ENCODE data around the gene ADGRD2.

ADGRD2 gene

DNA sequence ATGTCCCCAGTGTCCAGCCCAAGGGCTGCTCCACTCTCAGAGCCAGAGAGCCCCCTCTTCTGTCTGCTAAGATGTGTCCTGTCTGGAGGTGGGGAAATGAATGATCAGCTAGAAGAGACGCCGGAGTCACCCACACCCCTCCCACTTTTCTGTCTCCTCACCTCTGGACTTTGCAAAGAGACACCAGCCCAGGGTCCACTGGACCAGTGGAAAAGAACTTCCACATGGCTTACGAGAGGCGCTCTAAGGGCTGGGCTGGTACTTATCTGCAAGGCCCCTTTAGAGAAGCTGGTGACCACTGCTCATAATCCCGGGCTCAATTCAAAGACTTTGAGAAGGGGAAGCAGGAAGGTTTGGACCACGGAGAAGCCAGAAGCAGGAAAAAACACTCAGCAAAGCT lies 47.8 kb downstream of the ADGRD2 start:
- DNase-seq, result no peak

DNA sequence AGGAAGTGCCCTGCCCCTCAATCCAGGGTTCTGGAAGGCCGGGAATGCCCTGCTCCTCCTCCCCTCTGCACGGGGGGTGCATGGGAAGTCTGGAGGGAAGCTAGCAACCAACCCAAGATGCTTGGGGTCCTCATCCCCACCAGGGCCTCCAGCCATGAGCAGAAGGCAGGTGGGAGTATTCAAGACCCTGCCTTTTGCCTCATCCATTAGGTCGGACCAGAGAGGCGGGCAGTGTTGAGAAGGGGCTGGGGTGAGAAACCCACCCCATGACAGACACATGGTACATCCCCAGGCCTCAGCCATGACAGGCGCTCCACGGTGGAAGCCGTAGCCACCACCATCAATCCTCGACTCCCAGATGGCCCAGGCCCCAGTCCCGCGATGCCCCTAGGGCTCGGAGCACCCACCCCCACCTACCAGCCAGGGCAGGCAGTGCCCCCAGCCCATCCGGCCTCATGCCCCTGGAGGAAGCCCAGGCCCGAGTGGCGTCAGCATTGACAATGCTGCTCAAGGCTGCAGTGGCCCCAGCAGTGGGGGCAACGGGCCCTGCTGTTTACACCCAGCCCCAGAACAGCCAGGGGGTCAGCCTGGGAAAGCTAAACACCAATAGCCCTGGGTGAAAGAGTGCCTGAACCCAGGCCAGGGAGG lies 48.4 kb downstream of the ADGRD2 start:
- no peak for DNase-seq

DNA sequence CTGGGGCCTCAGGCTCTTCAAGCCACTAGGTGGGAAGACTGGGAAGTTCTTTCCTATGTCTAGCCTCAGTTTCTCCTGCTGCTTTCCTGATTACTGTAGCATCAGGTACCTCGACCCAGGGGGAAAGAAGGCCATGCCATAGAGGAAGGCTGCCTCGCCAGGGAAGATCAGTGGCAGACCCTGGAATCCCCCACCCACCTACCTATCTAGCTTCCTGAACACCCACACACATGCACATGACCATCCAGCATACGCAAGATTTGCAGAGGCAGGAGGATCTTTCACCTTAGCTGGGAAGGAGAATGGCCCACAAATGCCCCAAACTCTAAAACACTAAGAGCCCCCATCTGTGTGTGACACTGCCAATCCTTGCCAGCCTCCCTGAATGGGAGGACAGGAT lies 49.0 kb downstream of the ADGRD2 start:
- no peak for DNase-seq

DNA sequence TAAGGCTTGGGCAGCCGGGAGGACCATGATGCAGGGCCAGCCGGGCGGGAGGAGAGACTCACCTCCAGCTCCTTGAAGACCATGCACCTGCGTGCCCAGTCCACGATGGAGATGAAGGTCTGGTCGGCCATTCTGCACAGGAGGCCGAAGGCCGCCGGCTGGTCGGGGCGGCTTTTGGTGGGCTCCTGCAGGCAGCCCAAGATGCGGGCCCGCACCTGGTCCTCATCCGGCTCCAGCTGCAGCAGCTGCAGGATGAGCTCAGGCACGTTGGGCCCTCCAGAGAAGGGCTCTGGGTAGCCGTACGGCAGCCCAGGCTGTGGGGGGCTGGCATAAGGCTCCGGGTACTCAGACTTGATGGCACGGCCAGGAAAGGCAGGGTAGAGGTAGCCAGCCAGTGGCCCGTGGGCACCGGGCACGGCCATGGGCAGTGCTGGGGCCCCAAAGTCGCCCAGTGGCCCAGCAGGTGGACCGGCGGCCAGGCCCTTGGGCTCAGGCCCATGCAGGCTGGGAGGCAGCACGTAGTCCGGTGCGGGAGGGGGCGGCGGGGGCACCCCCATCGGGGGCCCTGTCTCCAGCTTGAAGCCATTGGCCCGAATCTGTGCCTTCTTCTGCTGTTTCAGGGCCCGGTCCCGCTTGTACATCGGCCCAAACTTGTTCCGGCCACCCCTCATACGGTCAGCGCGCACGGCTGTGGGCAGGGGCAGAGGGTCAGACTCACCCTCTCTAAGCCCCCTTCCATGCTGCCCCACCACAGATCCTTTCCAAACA lies 50.0 kb downstream of the ADGRD2 start:
- no peak for DNase-seq

DNA sequence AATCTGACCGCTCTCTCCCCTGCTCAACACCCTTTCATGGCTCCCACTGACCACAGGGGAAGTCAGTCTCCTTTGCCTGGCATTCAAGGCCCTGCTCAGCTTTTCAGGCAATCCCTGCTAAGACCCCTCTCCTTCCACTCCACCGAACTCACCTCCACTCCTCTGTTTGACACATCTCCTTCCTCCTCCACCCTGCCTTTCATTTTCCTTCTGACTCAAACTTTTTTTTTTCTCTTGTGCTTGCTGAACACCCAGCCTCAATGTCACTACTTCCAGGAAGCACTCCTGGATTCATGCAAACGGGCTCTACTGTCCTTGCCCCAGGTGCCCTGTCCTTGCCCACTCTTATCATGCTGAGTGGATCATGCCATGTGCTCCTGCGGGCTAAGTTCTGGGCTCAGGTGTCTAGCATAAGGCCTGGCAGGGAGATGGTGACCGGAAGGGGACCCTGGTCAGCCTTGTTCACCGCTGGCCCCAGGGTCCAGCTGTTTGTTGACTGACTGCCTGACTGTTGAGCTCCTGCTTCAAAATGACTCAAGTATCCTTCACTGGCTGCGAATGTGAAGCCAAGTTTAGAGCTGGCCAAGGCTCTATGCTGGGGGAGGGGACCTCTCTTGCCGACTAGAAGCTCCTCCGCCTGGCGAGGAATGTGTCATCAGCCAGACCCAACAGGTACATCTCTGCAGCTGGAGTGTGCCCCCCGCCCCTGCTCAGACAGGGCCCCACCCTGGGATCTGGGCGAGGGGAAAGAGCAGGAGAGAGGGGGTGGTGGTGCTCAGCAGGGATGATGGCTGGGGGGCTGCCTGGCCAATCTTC lies 50.8 kb downstream of the ADGRD2 start:
- no peak for DNase-seq

DNA sequence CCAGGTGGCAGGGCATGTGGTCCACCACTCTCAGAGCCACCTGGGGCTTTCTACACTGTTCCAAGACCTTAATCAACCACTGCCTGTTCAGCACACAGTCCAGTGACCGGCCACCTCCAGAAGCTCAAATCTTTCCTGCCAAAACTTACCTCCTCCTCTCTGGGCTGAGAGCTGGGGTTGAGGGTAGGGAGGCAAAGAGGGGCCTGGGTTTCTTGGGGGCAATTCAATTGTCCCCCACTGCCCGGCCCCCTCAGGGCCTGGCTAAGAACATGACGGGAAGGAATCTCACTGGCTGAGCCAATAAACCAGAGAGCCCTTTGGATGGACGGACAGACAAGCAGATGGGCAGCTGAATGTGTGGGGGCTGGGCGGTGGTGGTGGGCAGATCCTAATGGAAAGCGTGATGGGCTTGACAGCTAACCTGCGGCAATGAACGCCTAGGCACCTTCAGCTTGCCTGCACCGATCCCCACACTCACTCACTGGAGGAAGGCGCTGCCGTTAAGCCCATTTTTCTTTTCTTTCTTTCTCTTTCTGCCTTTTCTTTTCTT lies 51.6 kb downstream of the ADGRD2 start:
- DNase-seq, result no peak

DNA sequence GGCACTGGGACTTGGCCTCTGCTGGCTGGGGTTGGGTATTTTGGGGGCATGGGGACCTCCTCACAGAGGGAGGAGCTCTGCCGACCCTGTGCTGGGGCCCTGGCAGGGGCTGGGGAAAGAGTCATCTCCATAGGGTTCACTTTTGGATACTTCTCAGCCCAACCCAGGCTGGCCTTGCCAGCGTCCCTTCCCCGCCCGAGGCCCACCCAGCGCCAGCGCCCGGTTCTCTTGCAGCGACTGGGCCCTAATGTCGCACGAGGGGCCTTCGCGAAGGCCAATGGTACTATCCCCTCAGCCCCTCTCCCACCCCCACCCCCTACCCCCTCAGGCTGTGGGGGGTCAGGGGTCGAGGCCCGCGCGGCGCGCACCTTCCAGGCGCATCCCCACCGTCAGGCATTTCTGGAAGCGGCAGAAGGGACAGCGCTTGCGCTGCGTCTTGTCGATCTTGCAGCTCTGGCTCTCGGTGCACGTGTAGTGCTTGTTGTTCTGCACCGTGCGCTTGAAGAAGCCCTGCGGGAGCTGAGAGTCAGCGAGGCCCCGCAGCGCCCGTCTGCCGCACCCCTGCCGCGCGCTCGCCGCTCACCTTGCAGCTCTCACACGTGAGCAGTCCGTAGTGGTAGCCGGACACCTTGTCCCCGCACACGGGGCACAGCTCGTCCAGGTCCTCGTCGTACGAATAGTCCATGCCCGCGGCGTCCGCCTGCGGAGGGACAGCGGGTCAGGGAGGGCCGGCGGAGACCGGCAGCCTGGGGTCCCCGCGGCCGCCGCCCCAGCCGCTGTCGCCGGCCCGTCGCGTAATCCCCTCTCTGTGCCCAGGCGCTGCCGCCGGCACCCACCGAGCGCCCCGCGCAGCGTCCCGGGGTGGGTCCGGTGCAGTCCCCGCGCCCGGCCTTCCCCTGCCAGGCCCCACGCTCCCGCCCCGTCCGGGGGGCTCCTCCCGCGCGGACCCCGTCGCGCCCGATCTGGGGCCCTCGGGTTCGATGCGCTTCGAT lies 52.8 kb downstream of the ADGRD2 start:
- no peak for DNase-seq

DNA sequence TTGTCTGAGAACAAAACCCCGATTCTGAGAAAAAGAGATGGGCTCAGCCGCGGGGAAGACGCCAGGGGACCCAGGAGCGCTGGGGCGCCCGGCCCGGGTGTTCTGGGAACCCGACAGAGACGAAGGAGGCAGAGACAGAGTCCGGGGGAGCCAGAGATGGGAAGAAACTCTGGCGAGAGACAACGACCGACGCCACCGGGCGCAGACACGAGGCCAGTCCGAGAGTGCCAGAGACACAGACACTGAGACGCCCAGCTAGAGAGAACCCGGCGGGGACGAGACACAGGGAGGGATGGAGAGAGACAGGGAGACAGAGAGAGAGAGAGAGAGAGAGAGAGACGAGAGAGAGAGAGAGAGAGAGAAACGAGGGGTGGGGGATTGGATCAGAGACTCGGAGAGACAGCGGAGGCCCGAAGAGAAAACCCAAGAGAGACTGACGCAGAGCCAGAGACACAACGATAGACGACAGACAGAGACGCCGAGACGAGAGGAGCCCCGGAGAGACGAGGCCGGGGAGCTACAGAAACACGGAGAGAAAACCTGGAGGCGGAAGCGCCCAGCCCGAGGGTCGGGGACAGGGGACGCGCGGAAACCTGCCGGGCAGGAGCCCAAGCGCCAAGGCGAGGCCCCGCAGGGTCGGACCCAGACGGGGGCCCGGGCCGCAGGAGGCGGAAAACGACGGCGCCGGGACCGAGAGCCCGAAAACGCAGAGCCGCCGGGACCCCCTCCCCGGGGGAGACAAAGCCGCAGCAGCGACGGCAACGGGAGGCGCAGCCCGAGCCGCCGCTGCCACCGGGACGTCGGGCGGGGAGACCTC lies 53.7 kb downstream of the ADGRD2 start:
- no peak for DNase-seq

DNA sequence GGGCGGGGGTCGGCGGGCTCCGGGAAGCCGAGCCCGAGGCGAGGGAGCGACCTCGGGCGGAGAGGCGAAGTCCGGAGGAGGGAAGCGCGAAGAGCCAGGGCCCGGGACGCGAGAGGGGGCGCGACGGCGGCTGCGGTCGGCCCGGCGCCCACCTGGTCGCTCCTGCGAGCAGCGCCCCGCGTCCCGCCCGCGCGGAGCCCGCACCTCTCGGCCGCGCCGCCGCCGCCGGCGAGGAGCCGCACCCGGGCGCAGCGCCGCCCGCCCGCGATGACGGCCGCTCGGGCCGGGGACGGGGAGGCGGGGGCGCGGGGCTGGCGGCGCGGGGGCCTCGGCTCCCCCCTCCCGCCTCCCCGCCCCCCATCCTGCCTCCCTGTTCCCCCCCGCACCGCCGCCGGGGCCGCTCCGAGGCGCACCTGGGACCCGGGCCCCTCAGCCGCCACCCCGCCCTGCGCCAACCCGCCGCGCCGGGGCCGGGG lies 54.3 kb downstream of the ADGRD2 start:
- no peak for DNase-seq

DNA sequence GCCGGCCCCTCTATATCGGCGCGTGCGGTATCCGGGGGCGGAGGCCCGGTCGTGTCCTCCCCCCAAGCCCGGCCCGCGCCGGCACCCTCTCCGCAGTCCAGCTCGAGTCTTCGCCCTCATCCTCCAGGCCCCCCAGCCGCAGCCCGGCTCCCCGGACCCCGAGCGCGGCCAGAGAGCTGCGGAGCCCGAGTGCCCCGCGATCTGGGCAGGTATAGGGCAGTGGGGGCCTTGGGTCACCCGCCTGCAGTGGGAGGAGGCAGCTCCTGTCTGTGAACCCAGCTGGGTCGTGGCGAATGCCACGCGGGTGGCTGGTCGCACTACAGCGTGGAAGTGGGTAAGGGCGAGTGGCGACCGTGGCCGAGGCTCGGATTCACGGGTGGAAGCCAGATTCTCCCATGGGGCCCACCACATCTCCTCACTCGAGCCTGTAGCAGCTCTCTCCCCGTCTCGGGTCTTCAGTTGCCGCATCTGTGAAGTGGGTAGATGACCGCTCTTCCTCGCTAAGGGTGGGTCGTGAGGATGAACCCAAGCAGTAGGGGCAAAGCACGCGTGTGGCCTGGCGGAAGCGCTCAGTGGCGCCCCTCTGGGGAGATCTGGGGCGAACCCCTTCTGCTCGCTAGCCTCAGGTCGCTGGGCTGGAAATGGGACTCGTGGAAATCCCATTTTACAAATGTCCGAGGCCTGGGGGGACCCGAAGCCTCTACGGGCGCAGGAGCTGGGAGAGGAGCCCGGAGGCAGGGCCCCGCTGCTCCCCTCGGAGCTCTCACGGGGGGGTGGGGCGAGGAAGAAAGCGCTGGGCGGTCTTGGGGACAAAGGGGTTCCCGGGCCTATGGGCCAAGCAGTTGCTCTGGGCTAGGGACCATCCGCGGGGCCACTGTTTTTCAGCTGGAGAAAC lies 55.0 kb downstream of the ADGRD2 start:
- no peak for DNase-seq

DNA sequence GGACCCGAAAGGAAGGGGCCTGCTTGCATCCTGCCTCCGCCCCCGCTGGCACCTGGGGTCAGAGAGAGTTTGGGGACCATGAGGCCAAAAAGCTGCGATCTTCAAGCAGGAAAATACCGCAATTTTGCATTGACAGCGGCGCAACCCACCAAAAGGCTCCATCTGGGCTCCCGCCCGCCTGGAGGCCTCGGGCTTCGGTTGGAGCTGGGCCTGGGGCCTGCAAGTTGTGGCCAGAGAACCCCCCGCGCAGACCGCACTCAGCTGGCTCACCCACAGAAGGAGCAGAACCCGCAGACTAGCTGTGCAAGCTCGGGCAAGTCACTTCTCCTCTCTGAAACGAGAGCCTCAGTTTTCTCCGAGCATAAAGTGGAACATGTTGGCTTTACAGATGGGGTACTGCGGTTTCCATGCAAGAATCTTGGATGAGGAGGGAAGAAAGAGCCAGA lies 55.7 kb downstream of the ADGRD2 start:
- DNase-seq, result no peak

DNA sequence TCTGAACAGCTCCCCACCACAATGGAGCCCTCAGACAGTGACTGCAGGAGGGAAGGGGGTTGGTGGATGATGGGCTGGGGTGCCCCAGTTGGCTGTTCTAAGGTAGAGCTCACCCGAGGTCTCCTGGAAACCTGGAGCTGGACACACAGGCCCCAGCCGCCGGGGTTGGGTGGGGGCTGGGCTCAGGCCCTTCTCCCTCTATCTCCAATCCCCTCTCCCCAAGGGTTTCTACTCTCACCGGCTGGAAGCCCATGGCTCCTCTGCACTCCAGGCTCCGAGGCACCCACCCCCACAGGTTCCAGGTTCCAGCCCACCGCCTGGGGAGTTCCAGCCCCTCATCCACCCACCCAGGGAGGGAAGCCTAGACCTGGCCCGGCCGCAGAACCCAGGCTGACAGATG lies 56.2 kb downstream of the ADGRD2 start:
- DNase-seq, result no peak

DNA sequence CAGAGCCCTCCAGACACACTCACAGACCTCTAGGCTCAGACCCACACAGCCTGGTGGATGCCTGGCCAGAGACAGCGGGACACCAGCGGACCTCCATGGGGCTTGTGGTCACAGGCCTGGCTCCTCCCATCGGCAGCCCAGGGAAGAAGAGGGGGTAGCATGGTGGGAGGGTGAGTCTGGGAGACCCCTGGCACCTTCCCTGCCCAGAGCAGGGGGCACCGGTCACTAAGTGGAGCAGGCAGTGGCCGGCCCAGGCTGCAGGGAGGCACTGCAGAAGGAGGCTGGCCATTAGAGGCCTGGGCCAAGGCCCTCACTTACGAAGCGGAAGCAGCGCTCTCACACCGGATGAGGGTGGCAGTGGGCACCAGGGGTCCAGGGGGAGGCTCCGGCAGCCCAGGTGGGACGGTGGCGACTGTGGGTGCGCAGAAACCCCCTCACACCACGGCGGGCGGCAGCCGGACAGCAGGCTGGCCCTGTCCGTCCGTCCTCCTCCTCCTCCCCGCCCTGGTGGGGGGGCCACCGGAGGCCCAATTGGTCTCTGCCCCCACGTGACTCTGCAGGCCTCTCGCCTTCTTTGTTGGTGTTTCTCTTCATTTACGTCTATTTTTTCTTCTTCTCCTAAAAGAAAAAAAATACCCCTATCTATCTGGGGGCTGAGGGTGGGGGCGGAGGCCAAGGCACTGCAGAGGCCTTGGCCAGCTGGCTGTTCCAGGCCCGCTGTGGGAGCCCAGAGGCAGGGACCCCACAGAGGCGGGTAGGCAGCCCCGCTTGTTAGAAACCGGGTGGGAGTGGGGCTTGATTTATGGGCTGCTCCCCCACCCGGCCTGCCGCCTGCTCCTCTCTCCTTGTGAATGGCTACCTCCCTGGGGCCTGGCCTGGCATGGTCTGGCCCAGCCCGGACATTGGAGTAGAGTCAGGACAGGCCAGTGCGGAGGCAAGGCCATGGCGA lies 57.0 kb downstream of the ADGRD2 start, which contains the start of gene NR5A1:
Gene NR5A1 (minus strand): TSS at position 469 of the 949 bp plus-strand sequence. CDS start 4,004 bp downstream, outside the sequence.
- DNase-seq, result no peak

DNA sequence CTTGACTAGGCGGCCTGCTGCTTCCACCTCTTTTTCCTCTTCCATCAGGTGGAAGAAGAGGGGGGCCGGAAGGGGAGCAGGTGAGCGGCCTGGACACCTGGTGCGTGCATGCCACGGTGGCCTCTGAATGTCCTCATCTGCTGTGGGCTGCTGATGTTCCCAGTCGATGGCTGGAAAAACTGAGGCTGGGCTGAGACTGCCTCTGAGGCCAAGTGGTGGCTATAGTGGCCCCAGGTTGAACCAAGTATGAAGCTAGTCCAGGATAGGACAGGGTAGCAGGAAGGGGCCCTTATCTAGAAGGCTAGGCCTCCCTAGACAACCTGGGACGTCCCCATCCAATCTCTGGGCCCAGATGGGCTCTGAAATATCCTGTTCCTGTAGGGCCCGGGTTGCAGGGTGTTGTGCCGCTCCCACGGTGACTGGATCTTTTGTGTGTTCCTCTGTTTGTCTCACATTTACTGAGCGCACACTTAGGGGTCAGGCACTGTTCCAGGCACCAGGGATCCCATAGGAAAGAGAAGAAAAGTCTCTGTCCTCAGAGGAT lies 57.7 kb downstream of the ADGRD2 start:
- DNase-seq, result no peak

DNA sequence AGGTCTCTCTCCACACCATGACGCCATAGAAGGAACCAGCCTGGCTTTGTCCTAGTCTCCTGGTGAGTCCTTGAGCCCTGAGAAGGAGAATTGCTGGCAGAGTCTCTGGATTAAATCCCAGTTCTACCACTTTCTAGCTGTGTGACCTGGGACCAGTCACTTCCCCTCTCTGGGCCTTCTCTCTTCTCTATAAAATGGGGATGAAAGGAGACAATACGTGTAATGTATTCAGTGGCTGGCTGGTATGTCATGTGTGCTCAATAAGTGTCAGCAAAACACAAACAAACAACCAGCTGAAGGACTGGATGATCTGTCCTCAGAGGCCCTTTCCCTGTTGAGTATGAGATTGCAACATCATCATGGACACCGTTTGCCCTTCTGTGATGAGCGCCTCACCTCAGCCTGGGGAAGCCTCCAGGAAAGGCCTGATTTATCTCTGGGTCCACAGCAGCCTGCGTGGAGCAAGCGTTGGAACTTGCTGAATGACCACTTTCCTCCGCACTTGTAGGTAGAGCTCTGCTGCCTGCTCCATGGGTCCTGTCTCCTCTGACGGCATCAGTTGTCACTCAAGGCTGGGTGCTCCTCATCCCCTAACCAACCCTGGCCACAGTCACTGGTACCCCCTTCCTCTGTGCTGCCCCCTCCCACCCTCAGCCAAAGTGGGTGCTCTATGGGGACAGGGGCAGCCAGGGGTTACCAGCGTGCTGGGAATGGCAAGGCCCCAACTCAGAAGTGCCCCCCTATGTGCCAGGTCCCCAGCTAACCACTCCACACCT lies 60.6 kb downstream of the ADGRD2 start:
- DNase-seq, result no peak

DNA sequence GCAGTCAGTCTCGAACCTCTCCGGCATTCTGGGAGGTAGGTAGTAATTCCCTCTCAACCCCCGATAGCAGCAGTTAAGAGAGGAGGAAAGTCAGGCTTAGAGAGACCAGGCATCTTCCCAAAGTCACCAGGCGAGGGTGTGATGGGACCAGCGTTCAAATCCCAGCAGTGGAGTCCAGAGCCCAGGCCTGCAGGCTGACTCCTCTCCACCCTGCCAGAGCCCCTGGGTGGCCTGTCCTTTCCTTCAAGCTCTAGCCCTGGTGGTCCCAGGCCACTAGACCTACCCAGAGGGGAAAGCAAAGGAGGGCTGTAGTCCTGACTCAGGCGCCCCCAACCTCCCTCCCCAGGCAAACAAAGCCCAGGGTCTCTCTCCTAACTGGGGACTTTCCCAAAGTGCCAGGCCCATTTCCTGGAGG lies 61.2 kb downstream of the ADGRD2 start:
- DNase-seq, result no peak
